ENCODE measurements around the gene ROBO1. TPM values are rescaled to one million over a fixed set of nuclear protein-coding genes. Genes with fewer than 3 reads are reported as not detected.

ROBO1 gene
- total RNA-seq, 1 donor from 2014 or later, result 43.7 TPM

GRCh38 chr3:79211586-79212359 lies 556.0 kb downstream of the ROBO1 start:
- peaks cover 3% of the 10 kb centered on the region for H3K36me3 Mint-ChIP-seq (ENCODE audit: low read depth)
- no peak overlapping the region for H3K4me3 Mint-ChIP-seq (ENCODE audit: unreplicated experiment)
- no peaks in the 10 kb centered on the region for H3K27me3 Mint-ChIP-seq (ENCODE audit: low read depth)

GRCh38 chr3:79204351-79204750 lies 563.4 kb downstream of the ROBO1 start:
- TF ChIP-seq CTCF (IDR thresholded peaks at IDR 0.05), result no peak
- H3K4me1 Mint-ChIP-seq (ENCODE audit: low read depth), result peaks cover 22% of the 10 kb centered on the region
- H3K36me3 Mint-ChIP-seq (ENCODE audit: low read depth), result no peaks in the 10 kb centered on the region
- no peaks in the 10 kb centered on the region for H3K27me3 Mint-ChIP-seq (ENCODE audit: low read depth)
- no peak overlapping the region for H3K27ac Mint-ChIP-seq (ENCODE audit: unreplicated experiment)
- peaks cover 5% of the 10 kb centered on the region for H3K9me3 Mint-ChIP-seq (ENCODE audit: low read depth)
- H3K4me3 Mint-ChIP-seq (ENCODE audit: unreplicated experiment), result no peak overlapping the region
- no peak for DNase-seq (ENCODE audit: low spot score)

More at GRCh38 chr3:79211586-79212359, 556.0 kb downstream of the ROBO1 start:
- peak; percentile 52 for DNase-seq (ENCODE audit: low spot score)
- no peak for TF ChIP-seq CTCF (IDR thresholded peaks at IDR 0.05)
- peaks cover 14% of the 10 kb centered on the region for H3K9me3 Mint-ChIP-seq (ENCODE audit: low read depth)
- H3K27ac Mint-ChIP-seq (ENCODE audit: unreplicated experiment), result no peak overlapping the region
- H3K4me1 Mint-ChIP-seq (ENCODE audit: low read depth), result no peaks in the 10 kb centered on the region

- H3K9me3 Mint-ChIP-seq (ENCODE audit: low read depth), result peaks cover 6% of the 10 kb centered on the region
- no peak for TF ChIP-seq CTCF (IDR thresholded peaks at IDR 0.05)
- no peak overlapping the region for H3K27ac Mint-ChIP-seq (ENCODE audit: unreplicated experiment)
- no peak overlapping the region for H3K4me3 Mint-ChIP-seq (ENCODE audit: unreplicated experiment)
- H3K36me3 Mint-ChIP-seq (ENCODE audit: low read depth), result no peaks in the 10 kb centered on the region
- no peak for DNase-seq (ENCODE audit: low spot score)
- no peaks in the 10 kb centered on the region for H3K27me3 Mint-ChIP-seq (ENCODE audit: low read depth)
- peaks cover 23% of the 10 kb centered on the region for H3K4me1 Mint-ChIP-seq (ENCODE audit: low read depth)
Measured at GRCh38 chr3:79203144-79203519, 564.7 kb downstream of the ROBO1 start.

- DNase-seq (ENCODE audit: low spot score), result no peak
- Mint-ChIP-seq H3K4me3 (ENCODE audit: unreplicated experiment) (no peak overlapping the region), H3K27me3 (ENCODE audit: low read depth) (no peaks in the 10 kb centered on the region), H3K27ac (ENCODE audit: unreplicated experiment) (no peak overlapping the region), H3K9me3 (ENCODE audit: low read depth) (peaks cover 12% of the 10 kb centered on the region), H3K4me1 (ENCODE audit: low read depth) (peaks cover 23% of the 10 kb centered on the region), H3K36me3 (ENCODE audit: low read depth) (no peaks in the 10 kb centered on the region)
- no peak for TF ChIP-seq CTCF (IDR thresholded peaks at IDR 0.05)
Measured at GRCh38 chr3:79202471-79203143, 565.2 kb downstream of the ROBO1 start.

- peaks cover 18% of the 10 kb centered on the region for H3K9me3 Mint-ChIP-seq (ENCODE audit: low read depth)
- no peak overlapping the region for H3K4me3 Mint-ChIP-seq (ENCODE audit: unreplicated experiment)
- H3K4me1 Mint-ChIP-seq (ENCODE audit: low read depth), result peaks cover 23% of the 10 kb centered on the region
- no peaks in the 10 kb centered on the region for H3K27me3 Mint-ChIP-seq (ENCODE audit: low read depth)
- H3K36me3 Mint-ChIP-seq (ENCODE audit: low read depth), result peaks cover 2% of the 10 kb centered on the region
- no peak overlapping the region for H3K27ac Mint-ChIP-seq (ENCODE audit: unreplicated experiment)
- no peak for DNase-seq (ENCODE audit: low spot score)
- no peak for TF ChIP-seq CTCF (IDR thresholded peaks at IDR 0.05)
Measured at GRCh38 chr3:79200456-79200855, 567.3 kb downstream of the ROBO1 start.
